Measurements from ENCODE around the gene CCDC92. TPM values are rescaled to one million over a fixed set of nuclear protein-coding genes. Genes with fewer than 3 reads are reported as not detected.
A peak's percentile ranks its signal among the peaks of the same experiment; 100 is the strongest.

Gene CCDC92, protein sequence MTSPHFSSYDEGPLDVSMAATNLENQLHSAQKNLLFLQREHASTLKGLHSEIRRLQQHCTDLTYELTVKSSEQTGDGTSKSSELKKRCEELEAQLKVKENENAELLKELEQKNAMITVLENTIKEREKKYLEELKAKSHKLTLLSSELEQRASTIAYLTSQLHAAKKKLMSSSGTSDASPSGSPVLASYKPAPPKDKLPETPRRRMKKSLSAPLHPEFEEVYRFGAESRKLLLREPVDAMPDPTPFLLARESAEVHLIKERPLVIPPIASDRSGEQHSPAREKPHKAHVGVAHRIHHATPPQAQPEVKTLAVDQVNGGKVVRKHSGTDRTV
- total RNA-seq (2013), result 4.4 TPM
- polyA plus RNA-seq (10 to 100 TPM in 1 of 3 donors, 1 to 10 TPM in 2; 4.4 to 11.6 (median 5.5) TPM), polyA minus RNA-seq (1.5 and 3.4 TPM in 2 replicates), total RNA-seq (3.3 to 16.7 (median 6.6) reads per million in 11 experiments)

DNA sequence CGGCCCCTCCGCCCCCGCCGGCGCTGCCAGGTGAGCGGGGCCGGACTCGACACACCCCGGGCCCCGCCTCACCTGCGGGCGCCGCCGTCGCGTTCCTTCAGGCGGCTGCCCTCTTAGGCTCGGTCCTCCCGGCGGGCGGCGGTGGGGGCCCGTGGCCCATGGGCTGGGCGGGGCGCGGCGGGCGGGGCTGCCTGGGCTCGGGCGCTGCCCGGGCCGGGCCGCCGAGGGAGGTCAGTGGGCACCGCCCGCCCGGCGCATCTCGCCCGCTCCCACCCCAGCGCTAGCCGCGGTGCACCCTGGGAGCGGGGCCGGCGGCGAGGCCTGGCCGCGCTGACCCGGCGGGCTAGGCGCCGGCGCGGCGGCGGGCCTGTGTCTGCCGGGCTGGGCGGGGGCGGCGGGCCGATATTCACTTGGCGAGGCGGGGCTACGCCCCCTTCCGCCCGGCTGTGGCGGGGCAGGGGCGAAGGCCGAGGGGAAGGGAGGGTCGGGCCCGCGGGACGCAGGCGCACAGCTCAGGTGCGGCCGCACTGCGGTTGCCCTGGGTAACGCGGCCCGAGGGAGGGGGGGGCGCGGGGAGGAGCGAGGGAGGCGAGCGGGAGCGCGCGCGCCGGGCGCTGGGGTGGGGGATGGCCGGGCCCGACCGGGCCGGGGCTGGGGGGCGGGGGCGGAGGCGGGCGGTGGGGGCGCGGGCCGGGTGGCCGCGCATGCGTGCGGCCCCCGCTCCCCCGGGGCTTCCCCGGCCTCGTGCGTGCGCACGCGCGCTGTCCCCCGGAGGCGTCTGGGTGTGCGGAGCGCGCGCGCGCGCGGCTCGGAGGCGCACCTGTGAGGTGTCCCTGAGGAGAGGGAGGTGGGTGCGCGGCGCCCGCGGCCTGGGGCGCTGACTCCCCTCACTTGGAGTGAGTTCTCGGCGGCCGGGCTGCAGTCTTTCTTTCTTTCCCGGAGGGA, at the start of gene CCDC92, which contains the start of gene ZNF664:
CCDC92 (minus strand) TSS at position 375 of the 945 bp plus-strand sequence. CDS start 28,526 bp downstream, outside the sequence.
ZNF664 (plus strand) TSS at position 759 of the 945 bp plus-strand sequence. CDS start 38,930 bp downstream, outside the sequence.
- Histone ChIP-seq H3K27ac (ENCODE audit: low read depth in 1 of 2, low read length in 2 of 2) (no peak within 1 kb of the TSS), H2AFZ (ENCODE audit: insufficient read depth, low read depth, low read length, poor library complexity, severe bottlenecking) (peak within 1 kb of the TSS; percentile 83), H3K4me3 (replicated peaks in 1 of 3; ENCODE audit: low read depth in 2 of 3, low read length in 3 of 3) (peak within 1 kb of the TSS; percentile 46 to 84 (median 75)), H3K9me3 (replicated peaks in 1 of 2; ENCODE audit: control insufficient read depth in 1 of 2, insufficient read depth in 1 of 2, low read length in 2 of 2) (no peaks in the 10 kb centered on the region), H3K4me2 (replicated peaks; ENCODE audit: extremely low read depth, low read length, poor library complexity, severe bottlenecking) (peak within 1 kb of the TSS; percentile 90), H3K36me3 (replicated peaks in 1 of 2; ENCODE audit: control insufficient read depth in 1 of 2, insufficient read depth in 2 of 2, low read length in 2 of 2) (peaks cover 2 to 7% of the 10 kb centered on the region in 2 donors), H4K20me1 (ENCODE audit: insufficient read depth, low read length) (no peaks in the 10 kb centered on the region), H3K4me1 (ENCODE audit: control insufficient read depth in 1 of 2, insufficient read depth in 2 of 2, low read length in 2 of 2) (peaks cover 12 to 20% of the 10 kb centered on the region in 2 donors), H3K27me3 (ENCODE audit: control insufficient read depth in 2 of 2, insufficient read depth in 2 of 2, low read length in 2 of 2) (peaks cover 13 to 18% of the 10 kb centered on the region in 2 donors), H3K79me2 (ENCODE audit: insufficient read depth, low read length) (no peaks in the 10 kb centered on the region), H3K9ac (ENCODE audit: insufficient read depth, low read length, poor library complexity, severe bottlenecking) (peak within 1 kb of the TSS; percentile 62)
- Mint-ChIP-seq H3K27ac (peak within 1 kb of the TSS in 6 of 7 donors; percentile 51 to 73 (median 64)), H3K4me3 (peak within 1 kb of the TSS; percentile 83 to 95), H3K4me1 (peaks cover 12% of the 10 kb centered on the region), H3K9me3 (peaks cover 0 to 7% (median 1%) of the 10 kb centered on the region in 7 donors), H3K36me3 (peaks cover 9 to 21% of the 10 kb centered on the region in 2 donors), H3K27me3 (ENCODE audit: low read depth in 3 of 3) (peaks cover 11 to 19% (median 19%) of the 10 kb centered on the region in 3 donors)
- DNase-seq, result peak; percentile 60 to 74 (median 65)
- WGBS (ENCODE audit: insufficient coverage), result under 1% methylated on average over 95 of the region's 138 CpGs
- intact Hi-C loops (cut with micrococcal nuclease), result no loop called here
- TF ChIP-seq, protein P1, sequence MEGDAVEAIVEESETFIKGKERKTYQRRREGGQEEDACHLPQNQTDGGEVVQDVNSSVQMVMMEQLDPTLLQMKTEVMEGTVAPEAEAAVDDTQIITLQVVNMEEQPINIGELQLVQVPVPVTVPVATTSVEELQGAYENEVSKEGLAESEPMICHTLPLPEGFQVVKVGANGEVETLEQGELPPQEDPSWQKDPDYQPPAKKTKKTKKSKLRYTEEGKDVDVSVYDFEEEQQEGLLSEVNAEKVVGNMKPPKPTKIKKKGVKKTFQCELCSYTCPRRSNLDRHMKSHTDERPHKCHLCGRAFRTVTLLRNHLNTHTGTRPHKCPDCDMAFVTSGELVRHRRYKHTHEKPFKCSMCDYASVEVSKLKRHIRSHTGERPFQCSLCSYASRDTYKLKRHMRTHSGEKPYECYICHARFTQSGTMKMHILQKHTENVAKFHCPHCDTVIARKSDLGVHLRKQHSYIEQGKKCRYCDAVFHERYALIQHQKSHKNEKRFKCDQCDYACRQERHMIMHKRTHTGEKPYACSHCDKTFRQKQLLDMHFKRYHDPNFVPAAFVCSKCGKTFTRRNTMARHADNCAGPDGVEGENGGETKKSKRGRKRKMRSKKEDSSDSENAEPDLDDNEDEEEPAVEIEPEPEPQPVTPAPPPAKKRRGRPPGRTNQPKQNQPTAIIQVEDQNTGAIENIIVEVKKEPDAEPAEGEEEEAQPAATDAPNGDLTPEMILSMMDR (IDR thresholded peaks at IDR 0.05), result no peak

DNA sequence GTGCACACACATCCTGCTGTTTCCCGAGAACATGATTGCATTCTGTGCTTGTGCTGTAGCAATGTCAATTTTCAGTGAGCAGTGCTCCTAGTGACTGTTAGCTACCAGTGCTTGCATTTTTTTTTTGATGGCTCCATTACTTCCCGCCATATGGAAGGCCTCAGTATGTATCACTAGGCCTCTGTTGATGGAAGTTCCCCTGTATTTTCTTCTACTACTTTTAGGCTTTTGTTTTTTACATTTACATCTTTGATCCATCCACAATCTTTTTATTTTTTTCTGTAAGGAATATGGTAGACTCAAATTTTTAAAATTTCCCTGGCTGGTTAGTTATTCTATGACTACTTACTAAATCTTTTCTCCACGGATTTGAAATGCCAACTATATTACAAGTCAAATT, 49.5 kb upstream of the CCDC92 start:
- Histone ChIP-seq H3K36me3 (replicated peaks in 1 of 2; ENCODE audit: control insufficient read depth in 1 of 2, insufficient read depth in 2 of 2, low read length in 2 of 2) (no peaks in the 10 kb centered on the region), H3K4me3 (replicated peaks in 1 of 3; ENCODE audit: low read depth in 2 of 3, low read length in 3 of 3) (no peak overlapping the region), H3K4me2 (replicated peaks; ENCODE audit: extremely low read depth, low read length, poor library complexity, severe bottlenecking) (no peak overlapping the region), H3K27me3 (ENCODE audit: control insufficient read depth in 2 of 2, insufficient read depth in 2 of 2, low read length in 2 of 2) (no peaks in the 10 kb centered on the region), H4K20me1 (ENCODE audit: insufficient read depth, low read length) (no peaks in the 10 kb centered on the region), H2AFZ (ENCODE audit: insufficient read depth, low read depth, low read length, poor library complexity, severe bottlenecking) (no peak overlapping the region), H3K27ac (ENCODE audit: low read depth in 1 of 2, low read length in 2 of 2) (no peak overlapping the region), H3K4me1 (ENCODE audit: control insufficient read depth in 1 of 2, insufficient read depth in 2 of 2, low read length in 2 of 2) (peaks cover 12 to 24% of the 10 kb centered on the region in 2 donors), H3K9ac (ENCODE audit: insufficient read depth, low read length, poor library complexity, severe bottlenecking) (no peak overlapping the region), H3K79me2 (ENCODE audit: insufficient read depth, low read length) (no peaks in the 10 kb centered on the region), H3K9me3 (replicated peaks in 1 of 2; ENCODE audit: control insufficient read depth in 1 of 2, insufficient read depth in 1 of 2, low read length in 2 of 2) (no peaks in the 10 kb centered on the region)
- intact Hi-C loops (cut with micrococcal nuclease), result no loop called here
- H3K27me3 Mint-ChIP-seq (ENCODE audit: low read depth in 3 of 3), result peaks cover 0 to 1% (median 0%) of the 10 kb centered on the region in 3 donors
- H3K27ac Mint-ChIP-seq, result no peak overlapping the region
- 90% methylated on average over 1 of the region's 3 CpGs for WGBS (ENCODE audit: insufficient coverage)
- H3K9me3 Mint-ChIP-seq, result peaks cover 0 to 3% (median 0%) of the 10 kb centered on the region in 7 donors
- H3K36me3 Mint-ChIP-seq, result no peaks in the 10 kb centered on the region
- no peak for DNase-seq
- H3K4me3 Mint-ChIP-seq, result no peak overlapping the region
- peaks cover 31% of the 10 kb centered on the region for H3K4me1 Mint-ChIP-seq
- TF ChIP-seq, protein P1 (IDR thresholded peaks at IDR 0.05), result no peak

All from CD14-positive monocyte (primary cell).